ENCODE results near the gene TMCC1. TPM values are rescaled to one million over a fixed set of nuclear protein-coding genes. Genes with fewer than 3 reads are reported as not detected.

TMCC1 gene
- total and polyA plus RNA-seq, 2 donors (not counting 3 experiments of a cell fraction or from before 2014, with no cell fraction given) = 17.4 to 38.4 TPM

DNA sequence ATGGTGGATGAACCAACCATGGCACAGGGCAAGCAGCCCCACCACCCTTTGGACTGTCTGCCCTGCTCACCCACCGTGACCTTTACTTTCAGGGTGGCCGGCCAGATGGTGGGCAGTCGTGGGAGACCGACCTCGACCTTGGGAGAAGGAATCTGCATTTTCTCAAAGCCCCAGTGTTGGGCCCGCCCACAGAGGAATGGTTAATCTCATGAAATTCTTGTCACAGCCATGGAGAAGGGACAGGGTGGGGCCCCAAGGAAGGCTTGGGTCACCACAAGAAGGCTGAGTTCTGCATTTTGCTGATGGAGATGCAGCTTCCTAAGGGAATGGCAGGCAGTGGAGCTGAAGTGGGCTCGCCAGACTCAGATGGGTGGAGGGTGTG lies 290.0 kb downstream of the TMCC1 start:
- Histone ChIP-seq H3K27me3 (ENCODE audit: control insufficient read depth in 2 of 2, insufficient read depth in 2 of 2, low read length in 2 of 2) (no peaks in the 10 kb centered on the region), H2AFZ (ENCODE audit: low read depth, low read length) (no peak overlapping the region), H3K9ac (replicated peaks; ENCODE audit: extremely low read depth, insufficient read depth, low read length) (peak overlapping the region; percentile 55), H3K9me1 (replicated peaks; ENCODE audit: control insufficient read depth, extremely low read depth, insufficient read depth, low read length) (no peaks in the 10 kb centered on the region), H3K4me2 (ENCODE audit: insufficient read depth, low read length) (peak overlapping the region; percentile 32), H3K4me1 (ENCODE audit: control insufficient read depth, extremely low read depth, insufficient read depth, low read length) (peaks cover 56% of the 10 kb centered on the region), H3K9me3 (replicated peaks; ENCODE audit: control insufficient read depth, insufficient read depth, low read length) (no peaks in the 10 kb centered on the region), H3K36me3 (ENCODE audit: control insufficient read depth in 2 of 2, extremely low read depth in 1 of 2, insufficient read depth in 2 of 2, low read length in 2 of 2) (no peaks in the 10 kb centered on the region), H4K20me1 (replicated peaks; ENCODE audit: control insufficient read depth, extremely low read depth, insufficient read depth, low read length) (no peaks in the 10 kb centered on the region), H3K27ac (ENCODE audit: insufficient read depth, low read depth, low read length) (peak overlapping the region; percentile 91), H3K79me2 (ENCODE audit: control insufficient read depth, insufficient read depth, low read length) (peaks cover 76% of the 10 kb centered on the region), H3K4me3 (replicated peaks in 1 of 3; ENCODE audit: insufficient read depth in 1 of 3, low read depth in 1 of 3, low read length in 3 of 3) (peak overlapping the region; percentile 19 to 87 (median 64))
- dilution Hi-C loops (cut with MboI; ENCODE audit: extremely low pct_ligation_motif_present, low sequenced_read_pairs) = no loop called here
- no peak for TF ChIP-seq MYC (IDR thresholded peaks at IDR 0.05; ENCODE audit: low read depth, low read length)
- no peak for TF ChIP-seq JUN (IDR thresholded peaks at IDR 0.05; ENCODE audit: borderline replicate concordance, insufficient read depth, insufficient read length, low read depth)
- TF ChIP-seq POLR2A (IDR thresholded peaks at IDR 0.05; ENCODE audit: low read depth, low read length) = no peak
- TF ChIP-seq, protein P1, sequence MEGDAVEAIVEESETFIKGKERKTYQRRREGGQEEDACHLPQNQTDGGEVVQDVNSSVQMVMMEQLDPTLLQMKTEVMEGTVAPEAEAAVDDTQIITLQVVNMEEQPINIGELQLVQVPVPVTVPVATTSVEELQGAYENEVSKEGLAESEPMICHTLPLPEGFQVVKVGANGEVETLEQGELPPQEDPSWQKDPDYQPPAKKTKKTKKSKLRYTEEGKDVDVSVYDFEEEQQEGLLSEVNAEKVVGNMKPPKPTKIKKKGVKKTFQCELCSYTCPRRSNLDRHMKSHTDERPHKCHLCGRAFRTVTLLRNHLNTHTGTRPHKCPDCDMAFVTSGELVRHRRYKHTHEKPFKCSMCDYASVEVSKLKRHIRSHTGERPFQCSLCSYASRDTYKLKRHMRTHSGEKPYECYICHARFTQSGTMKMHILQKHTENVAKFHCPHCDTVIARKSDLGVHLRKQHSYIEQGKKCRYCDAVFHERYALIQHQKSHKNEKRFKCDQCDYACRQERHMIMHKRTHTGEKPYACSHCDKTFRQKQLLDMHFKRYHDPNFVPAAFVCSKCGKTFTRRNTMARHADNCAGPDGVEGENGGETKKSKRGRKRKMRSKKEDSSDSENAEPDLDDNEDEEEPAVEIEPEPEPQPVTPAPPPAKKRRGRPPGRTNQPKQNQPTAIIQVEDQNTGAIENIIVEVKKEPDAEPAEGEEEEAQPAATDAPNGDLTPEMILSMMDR (IDR thresholded peaks at IDR 0.05; ENCODE audit: extremely low read depth in 1 of 2, insufficient read depth in 1 of 2, low read depth in 1 of 2, low read length in 2 of 2) = no peak
- TF ChIP-seq EZH2 (IDR thresholded peaks at IDR 0.05; ENCODE audit: borderline replicate concordance, low read depth, low read length, severe bottlenecking) = no peak
- intact Hi-C loops (cut with micrococcal nuclease) = no loop called here
- POLR2A ChIA-PET = interaction anchor here (2.2 kb wide), 1 partner anchor 9 kb away, joined by 5 read pairs; no protein-coding TSS in a partner anchor
- no TSS peak for BruUV-seq (replicated peaks)
- CTCF ChIA-PET = interaction anchor here (1.0 to 4.0 kb wide), 8 partner anchors 10 to 226 kb away, joined by 3 to 33 read pairs (median 5); no protein-coding TSS in a partner anchor
- FAIRE-seq = peak; percentile 58
- no peak for DNase-seq (ENCODE audit: low read depth, low spot score)
